ENCODE results near the gene TENM3.

GRCh38 chr4:182338063-182338462, 94.9 kb downstream of the TENM3 start:
- TF ChIP-seq CTCF (IDR thresholded peaks at IDR 0.05; ENCODE audit: low read depth, low read length) (no peak), EZH2phosphoT487 (IDR thresholded peaks at IDR 0.05; ENCODE audit: low read depth) (no peak)
